GM19324 (cell line): ENCODE results near the gene CCDC6.

ENCODE experiments used
- ATAC-seq: cut with Tn5 transposase; IDR thresholded peaks from one replicate; pipeline ENCODE4 v1.9.1; 2021; ENCODE audit warnings: mild to moderate bottlenecking, moderate library complexity; ENCODE audit not compliant: unreplicated experiment, low FRiP score

CCDC6 gene

DNA sequence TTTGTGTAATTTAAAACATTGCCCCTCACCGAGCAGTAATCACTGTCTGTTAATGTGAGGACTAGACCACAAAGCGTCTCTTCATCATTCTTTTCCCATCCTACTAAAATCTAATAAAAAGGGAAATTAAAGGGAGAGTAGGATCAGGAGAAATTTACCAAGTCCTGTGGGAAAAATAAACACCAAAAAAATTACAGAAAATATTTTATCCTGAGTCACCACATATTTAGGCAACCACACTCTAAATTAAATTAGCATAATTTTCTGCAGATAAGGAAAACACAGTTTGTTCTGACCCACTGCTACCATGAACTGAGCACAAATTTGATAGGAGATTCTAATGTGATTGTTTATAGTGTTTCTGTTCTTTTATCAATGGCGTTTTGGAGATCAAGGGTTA is 49.3 kb downstream of the CCDC6 start:
- no peak for ATAC-seq

DNA sequence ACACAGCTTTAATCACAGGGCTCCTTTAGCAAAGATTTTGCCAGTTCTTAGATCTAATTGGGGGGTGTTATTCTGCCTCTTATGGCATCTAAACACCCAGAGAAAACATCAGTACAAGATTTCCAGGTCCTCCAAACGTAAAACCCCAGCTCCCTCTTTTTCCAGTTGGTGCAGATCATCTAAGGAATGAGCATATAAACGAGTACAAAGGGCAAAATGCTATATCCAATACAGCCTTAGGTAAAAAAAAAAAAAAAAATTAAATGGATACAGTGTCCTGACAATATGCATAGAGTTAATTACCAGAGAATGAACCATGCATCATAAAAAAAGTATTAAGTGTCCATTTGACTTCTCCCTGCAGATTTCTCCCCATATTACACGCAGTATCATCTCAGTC is 50.3 kb downstream of the CCDC6 start:
- ATAC-seq: no peak

DNA sequence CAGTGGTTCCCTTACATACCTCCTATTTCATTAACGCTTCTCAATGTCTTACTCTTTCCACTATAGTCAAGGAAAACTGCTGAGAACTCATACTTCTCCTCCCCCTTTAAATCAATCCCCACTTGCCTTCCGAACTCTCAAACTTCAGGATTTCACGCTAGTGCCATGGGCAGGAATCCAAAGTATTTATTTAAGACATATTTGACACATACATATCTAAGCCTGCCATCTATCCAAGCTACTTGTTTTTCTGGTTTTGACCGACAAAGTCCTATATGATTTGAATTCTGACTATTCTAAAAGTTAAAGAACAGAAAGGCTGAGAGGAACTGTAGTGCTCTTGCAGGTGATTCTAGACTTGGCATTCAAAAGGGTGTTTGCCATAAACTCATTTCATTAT is 51.8 kb downstream of the CCDC6 start:
- ATAC-seq: no peak

DNA sequence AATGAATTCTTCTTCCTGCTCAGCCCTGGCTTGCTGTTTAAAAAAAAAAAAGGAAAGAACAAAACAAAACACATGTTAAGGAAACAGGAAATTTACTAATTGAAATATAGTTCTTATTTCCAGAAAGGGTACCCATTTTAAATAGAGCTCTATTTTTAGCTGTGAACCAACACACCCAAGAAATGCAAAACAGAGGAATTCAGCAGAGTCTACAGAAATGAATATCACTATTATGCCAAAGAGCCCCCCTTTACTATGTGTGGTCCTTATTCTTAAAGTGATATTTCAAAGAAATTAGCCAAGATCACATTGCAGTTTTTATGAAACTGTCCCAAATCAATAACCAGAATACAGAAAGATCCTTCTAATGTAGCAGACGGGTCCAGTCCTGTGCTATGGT is 53.7 kb downstream of the CCDC6 start:
- ATAC-seq: no peak

DNA sequence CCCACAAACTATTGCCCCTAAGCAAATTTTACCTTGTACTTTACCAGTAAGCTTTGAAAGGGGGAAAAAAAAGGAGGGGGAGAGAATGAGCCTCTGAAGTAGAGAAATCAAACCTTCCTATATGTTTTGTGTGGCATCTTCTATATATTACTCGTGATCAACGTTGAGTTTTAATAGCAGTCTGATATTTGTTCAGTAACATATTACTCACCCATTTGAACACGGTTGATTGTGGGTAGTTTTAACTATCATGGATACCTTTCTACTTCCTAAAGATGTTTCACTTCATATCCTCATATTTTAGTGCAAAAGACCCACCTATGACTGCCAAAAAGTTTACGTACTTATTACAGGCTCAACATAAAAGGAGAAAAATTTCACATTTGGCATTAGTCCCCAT is 54.5 kb downstream of the CCDC6 start:
- ATAC-seq: no peak

DNA sequence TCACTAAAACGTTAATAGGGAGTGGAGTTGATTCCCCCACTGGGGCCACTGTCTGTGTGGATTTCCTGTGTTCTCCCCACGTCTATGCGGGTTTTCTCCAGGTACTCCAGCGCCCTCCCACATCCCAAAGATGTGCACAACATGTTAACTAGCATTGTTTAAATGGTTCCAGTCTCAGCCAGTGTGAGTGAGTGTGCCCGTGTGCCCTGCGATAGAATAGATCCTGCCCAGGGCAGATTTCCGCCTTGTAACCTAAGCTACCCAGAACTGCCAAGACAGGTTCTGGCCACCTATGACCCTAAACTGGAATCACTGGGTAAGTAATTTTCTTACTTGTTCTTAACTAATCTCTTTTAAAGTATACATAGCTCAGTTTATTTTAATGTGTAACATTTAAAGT is 58.5 kb downstream of the CCDC6 start:
- no peak for ATAC-seq

DNA sequence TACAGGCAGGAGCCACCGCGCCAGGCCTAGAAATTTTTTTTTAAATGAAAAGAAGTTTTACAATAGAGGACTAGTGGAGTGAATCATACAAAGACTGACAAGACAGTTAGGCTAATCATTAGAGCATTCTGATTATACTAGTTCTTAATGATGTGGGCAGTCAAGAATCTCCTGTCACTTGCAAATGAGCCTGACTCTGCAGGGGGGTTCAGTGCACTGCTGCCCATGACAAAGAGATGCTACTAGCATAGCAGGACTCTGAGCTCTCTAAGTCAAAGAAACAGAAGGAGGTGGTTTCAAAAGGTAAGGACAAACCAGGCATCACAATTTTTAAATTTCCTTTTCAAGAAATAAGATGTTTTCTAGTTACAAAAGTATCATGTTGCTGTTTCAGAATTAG is 59.0 kb downstream of the CCDC6 start:
- ATAC-seq: no peak

DNA sequence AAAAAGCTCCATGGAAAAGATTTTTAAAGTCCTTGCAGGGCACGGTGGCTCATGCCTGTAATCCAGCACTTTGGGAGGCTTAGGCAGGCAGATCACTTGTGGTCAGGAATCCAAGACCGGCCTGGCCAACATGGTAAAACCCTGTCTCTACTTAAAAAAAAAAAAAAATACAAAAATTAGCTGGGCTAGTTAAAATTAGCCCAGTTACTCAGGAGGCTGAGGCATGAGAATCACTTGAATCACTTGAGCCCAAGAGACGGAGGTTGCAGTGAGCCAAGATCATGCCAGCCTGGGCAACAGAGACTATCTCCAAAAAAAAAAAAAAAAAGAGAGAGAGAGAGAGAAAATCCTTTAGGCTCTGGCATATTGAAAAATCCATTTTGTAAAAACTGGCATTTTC is 61.9 kb downstream of the CCDC6 start:
- no peak for ATAC-seq

DNA sequence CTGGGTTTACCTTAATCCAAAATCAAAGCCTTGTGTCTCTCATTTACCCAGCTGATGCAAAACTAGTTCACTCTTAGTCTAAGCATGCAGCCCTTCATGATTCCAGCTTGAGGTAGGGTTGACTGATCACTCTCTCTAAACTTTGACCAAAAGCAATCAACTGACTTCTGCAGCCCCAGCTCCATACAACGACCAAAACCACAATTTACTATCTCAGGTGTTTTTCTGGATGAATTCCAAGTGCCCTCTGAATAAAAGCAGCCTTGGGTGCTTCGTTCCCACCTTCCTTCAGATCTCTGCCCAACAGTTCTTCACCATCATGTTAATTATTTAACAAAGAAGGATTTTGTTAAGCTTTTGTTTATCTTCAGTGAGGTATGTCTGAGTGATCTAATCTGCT is 62.6 kb downstream of the CCDC6 start:
- no peak for ATAC-seq

DNA sequence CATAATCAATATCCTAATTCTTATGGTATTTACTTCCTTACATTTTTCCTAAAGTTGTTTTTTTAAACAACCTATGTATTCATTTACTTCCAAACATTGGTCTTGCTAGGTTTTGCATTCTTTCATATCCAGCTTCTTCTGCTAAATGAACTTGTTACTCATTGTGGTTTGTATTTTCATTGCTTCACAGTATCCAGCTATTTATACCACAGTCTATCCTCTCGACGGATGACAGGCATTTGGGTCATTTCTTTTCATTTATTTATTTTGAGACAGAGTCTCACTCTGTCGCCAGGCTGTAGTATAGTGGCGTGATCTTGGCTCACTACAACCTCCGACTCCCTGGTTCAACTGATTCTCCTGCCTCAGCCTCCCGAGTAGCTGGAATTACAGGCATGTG is 66.8 kb downstream of the CCDC6 start:
- ATAC-seq: no peak

DNA sequence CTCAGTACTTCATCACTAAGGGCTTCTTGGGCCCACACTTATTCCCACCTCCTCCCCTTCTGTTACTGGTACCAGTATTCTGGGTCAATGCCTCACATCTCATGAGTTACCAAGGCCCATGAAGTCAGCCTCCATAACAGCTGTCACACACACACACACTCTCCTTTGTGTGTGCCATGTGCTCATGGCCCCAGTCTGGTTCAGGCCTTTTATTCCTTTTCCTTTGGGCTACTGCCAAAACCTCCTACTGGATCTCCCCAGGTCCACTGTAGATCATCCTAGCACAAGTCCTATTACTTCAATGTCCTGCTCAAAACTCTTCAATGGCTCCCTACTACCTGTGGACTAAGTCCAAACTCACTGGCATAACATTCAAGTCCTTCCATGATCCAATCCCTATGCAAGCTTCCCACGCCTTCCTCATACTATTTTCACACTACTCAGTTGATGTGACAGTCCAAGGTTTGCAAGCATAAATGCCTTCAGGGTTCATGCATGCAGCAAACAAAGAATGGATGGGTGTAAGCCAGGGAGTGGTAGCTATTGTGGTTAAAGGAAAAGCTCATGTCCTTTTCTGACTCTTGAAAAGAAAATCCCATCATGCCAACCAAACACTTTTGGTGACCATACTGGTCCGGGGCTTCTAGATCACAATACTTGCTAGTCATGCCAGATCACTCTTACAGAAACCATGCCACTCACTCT is 68.1 kb downstream of the CCDC6 start:
- no peak for ATAC-seq

DNA sequence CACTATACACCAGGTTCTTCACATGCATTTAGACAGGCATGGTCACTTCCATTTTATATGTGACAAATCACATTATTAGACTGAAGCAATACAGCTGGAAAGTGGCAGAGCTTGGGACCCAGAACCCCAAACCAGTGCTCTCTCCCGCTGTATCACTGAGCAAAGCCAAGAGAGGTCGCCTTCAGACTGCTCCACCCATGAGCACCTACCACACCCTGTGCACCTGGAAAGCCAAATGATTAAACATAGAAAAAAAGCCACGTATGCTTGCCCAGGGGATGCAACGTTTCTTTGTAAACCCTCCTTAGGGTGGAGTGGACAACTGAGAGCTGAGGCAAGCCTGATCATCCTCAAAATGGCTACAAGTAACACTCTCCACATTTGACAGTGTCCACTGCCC is 72.5 kb downstream of the CCDC6 start:
- no peak for ATAC-seq

DNA sequence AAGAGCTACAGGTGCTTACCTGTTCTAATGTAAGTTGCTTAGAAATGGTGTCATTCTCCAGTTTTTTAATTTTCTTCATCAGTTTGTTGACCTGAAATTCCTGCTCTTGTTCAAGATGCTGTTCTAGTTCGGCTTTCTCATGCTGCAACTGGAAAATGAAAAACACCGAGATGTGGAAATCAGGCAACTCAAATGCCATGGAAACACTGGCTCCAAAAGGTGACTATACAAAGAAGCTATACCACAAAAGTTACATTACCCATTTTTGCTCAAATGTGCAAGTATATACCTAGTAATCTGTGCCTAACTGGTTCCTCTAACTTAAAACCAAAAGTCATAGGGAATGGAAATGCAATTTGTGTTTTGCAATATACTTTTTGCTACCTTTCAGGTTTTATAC is 73.8 kb downstream of the CCDC6 start:
- ATAC-seq: no peak

DNA sequence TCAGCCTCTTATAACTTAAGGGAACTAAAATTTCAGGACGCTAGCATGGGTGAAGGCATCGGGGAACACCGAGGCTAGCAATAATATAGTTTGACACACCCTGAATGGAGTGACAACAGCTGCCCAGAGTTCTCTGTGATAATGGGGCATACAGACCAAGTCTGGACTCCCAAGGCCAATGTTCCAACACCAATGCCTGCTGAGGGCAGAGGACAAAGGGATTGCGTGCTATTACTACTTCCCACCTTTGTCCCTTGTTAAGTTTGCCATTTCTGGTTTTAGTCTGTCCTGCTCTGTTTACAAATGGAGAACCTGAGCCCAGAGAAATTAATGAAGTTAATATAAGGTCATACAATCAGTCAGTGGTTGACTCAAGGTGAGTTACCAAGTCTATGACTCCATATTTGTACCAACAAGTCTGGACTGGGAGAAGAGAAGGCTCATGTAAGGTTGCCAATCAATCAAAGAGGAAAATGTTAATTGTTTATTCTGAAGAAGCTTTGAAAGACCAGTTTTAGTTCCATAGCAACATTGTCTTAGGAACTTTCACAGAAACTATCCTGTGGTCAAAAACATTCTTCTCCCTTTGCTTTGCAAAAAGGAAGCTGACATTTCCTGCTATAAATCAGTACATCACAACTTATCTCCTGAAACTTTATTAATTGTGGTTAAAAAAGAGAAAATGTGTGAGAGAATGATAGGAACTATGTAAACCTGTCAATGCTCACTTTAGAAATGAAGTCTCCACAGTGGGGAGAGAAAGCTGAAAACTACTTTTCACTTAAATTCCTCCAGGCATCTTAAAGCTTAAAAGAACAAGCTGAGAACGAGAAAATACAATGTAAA is 74.5 kb downstream of the CCDC6 start:
- no peak for ATAC-seq

DNA sequence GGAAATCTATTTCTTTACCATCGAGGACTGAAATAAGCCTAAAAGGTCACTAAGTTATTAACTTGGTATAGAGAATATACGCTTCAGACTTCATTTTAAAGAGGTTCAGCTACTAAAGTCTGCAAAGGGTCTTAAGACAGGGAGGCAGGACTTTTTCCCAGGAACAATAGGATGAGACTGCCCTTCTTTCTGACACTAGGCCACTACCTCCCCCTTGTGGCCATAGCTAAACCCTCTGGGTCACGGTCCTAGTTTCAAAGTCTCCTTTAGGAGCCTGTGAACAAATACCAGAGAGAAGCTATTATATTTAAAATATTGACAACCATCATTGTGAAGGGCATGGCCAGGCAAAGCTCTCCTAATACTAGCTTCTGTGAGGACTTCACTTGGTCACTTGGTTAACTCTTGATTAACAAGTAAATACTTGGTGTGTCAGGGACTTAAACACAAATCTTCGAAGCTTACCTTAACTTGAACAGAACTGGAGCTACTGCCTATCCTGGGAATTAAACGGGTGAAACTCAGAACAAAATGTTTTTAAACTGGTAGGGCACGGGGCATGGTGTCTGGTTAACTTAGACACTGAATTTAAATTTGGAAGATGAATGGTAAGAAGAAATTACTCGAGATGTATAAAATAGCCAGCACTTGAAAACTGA is 75.6 kb downstream of the CCDC6 start:
- no peak for ATAC-seq

DNA sequence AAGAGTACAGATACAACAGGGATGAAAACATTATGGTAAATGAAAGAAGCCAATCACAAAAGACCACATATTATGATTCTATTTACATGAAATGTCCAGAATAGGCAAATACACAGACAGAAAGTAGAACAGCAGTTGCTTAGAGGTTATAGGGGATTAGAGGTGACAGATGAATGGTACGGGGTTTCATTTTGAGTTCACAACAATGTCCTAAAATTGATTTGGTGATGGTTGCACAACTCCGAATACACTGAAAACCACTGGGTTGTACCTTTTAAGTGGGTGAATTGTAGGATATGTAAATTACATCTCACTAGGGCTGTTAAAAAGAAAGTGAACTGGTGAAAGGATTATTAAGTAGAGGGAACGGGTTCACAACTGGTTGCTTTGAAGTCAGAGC is 76.8 kb downstream of the CCDC6 start:
- ATAC-seq: peak; percentile 64

DNA sequence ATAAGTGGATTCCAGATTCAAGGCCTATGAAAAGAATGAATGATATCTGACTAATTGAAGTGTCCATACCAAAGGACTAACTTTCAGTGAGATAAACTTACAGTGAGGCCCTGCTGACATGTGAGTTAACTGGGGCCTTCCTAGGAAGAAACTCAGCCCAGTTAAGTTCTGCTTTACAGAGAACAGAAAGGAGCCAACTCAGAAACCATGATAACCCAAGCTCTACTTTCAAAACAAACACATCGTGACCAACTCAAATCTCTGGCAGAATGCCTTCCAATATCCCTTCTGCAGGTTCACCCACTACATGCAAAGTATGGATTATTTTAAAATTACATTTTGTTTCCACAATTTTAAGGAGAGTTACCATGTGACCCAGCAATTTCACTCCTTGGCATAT is 77.3 kb downstream of the CCDC6 start:
- ATAC-seq: peak; percentile 55

DNA sequence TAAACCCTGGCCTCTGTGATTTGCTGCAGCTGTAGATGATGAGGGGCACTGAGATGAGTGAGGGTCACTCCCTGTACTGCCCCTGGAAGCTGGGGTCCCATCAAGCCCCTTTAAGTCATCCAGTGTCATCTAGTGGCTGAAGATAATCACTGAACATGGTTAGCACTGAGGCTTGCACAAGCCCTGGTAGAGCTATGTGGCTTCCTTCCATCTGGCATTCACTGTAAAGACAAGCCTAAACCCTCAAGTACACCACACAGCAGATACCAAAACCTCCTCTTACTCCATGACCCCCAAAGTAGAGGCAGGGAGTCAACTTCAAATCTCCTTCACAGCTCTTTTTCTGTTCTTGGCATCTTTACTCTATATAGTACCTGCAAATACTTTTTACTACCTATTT is 80.4 kb downstream of the CCDC6 start:
- no peak for ATAC-seq

DNA sequence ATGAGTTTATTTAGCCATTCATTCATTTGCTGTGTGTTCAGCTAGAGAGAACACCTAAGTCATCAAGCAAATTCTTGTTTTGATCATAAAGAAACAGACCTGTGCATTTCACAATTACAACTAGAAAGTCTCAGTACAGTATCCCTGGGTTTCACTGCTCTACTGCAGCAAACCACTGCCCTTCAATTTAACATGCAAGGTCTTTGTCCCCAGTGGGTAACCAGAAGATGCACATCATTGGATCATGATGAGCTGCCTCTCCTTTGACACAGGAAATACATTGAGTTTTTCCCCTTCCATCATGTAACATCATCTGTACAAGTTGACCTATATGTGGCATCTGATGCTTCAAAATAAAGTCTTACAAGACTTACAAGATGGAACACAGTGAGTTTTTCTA is 82.6 kb downstream of the CCDC6 start:
- no peak for ATAC-seq

DNA sequence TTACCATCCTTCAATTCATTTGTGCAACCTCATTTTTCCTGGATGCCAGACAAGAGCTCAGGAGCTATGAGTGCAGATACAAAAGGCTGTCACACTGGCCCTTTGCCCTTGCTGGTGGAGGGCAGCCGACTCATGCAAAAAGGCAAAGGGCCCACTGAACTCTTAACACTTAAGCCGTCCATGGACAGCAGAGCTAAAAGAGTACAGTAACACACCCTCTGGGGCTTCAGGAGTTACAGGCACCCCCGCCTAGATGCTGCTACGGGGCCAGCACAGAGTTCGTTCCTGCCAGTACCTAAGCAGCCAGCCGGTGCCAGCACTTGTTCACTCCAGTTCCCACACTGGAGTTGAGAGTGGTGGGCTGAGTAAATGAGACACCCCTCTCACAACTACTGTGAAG is 83.2 kb downstream of the CCDC6 start:
- no peak for ATAC-seq

DNA sequence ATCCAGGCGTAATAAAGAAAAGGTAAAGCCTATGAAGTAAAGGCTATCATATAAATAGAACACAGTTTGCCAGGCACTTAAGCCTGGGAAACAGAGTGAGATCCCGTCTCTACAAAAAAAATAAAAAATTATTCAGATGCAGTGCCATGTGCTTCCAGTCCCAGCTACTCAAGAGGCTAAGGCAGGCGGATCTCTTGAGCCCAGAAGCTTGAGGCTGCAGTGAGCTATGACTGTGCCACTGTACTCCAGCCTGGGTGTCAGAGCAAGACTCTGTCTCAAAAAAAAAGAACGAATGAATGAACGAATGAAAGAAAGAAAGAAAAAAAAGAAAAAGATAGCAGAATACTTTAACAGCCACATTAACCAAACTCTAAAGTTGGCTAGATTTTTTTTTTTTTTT is 85.9 kb downstream of the CCDC6 start:
- ATAC-seq: no peak

DNA sequence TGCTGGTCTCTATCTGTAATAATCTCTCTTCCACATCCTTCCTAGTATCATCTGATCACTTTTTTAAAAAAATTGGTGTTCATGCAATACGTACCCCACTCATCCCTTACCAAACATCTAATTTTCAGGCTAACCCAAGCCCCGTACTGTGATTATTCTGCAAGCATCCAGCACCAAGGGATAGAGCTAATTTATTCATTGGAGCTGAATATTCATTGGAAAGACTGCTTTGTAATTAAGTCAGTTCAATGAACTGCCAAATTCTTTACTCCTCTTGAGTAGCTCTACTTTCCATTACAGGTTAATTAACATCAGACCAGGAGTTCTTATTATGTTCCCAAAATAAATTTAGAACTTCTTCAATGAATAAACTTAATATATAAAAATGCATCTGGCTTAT is 86.7 kb downstream of the CCDC6 start:
- ATAC-seq: no peak
